ENCODE results near the gene RABGAP1L. TPM values are rescaled to one million over a fixed set of nuclear protein-coding genes. Genes with fewer than 3 reads are reported as not detected.

Gene RABGAP1L
- total and polyA plus RNA-seq, 2 of the 4 experiments (the other 2 are of a cell fraction) = 7.9 to 26.7 TPM

- Histone ChIP-seq H3K23ac (ENCODE audit: low read depth, low read length) (no peak overlapping the region), H3K56ac (ENCODE audit: extremely low read depth, insufficient read depth, low read length) (no peak overlapping the region), H2BK5ac (ENCODE audit: low read depth, low read length, poor library complexity, severe bottlenecking) (no peak overlapping the region), H3K36me3 (ENCODE audit: control insufficient read depth, insufficient read depth, low read length) (no peaks in the 10 kb centered on the region), H3K14ac (replicated peaks; ENCODE audit: low read depth, low read length) (no peak overlapping the region), H3K4me1 (ENCODE audit: control insufficient read depth, insufficient read depth, low read length) (no peaks in the 10 kb centered on the region), H3K9ac (ENCODE audit: low read depth, low read length) (no peak overlapping the region), H2AK9ac (replicated peaks; ENCODE audit: low read depth, low read length, poor library complexity) (no peak overlapping the region), H3K9me1 (ENCODE audit: insufficient read depth, low read length) (no peaks in the 10 kb centered on the region), H3K79me1 (ENCODE audit: low read depth in 1 of 2, low read length in 2 of 2) (peaks cover 5 to 18% of the 10 kb centered on the region in 2 experiments), H2BK120ac (ENCODE audit: low read depth, low read length) (no peak overlapping the region), H3K18ac (ENCODE audit: low read depth, low read length) (no peak overlapping the region), H4K5ac (ENCODE audit: low read depth, low read length) (no peak overlapping the region), H4K8ac (ENCODE audit: low read depth in 2 of 2, low read length in 2 of 2) (no peak overlapping the region), H3K4me2 (ENCODE audit: low read depth, low read length) (no peak overlapping the region), H4K20me1 (ENCODE audit: insufficient read depth, low read length) (no peaks in the 10 kb centered on the region), H2BK15ac (ENCODE audit: low read depth, low read length) (no peak overlapping the region), H2AK5ac (ENCODE audit: low read depth, low read length) (no peak overlapping the region), H3K9me3 (ENCODE audit: control insufficient read depth, insufficient read depth, low read length) (no peaks in the 10 kb centered on the region), H4K91ac (ENCODE audit: insufficient read depth, low read depth, low read length) (no peak overlapping the region), H3K27me3 (ENCODE audit: control insufficient read depth, insufficient read depth, low read length) (no peaks in the 10 kb centered on the region), H3K27ac (ENCODE audit: insufficient read depth, low read length) (no peak overlapping the region), H2BK20ac (ENCODE audit: low read depth, low read length) (no peak overlapping the region), H2AFZ (replicated peaks; ENCODE audit: low read length, poor library complexity) (no peak overlapping the region), H3K4ac (ENCODE audit: low read depth, low read length) (no peak overlapping the region), H3K4me3 (ENCODE audit: insufficient read depth, low read depth, low read length) (no peak overlapping the region)
- 90% methylated on average over 2 of the region's 2 CpGs; no CpG with 5 or more reads in 1 of the 2 experiments for WGBS, 2 experiments (ENCODE audit: extremely low coverage in 2 of 2, insufficient read length in 1 of 2)
- dilution Hi-C loops (cut with HindIII; ENCODE audit: low sequenced_read_pairs, unreplicated experiment) = no loop called here
- in situ Hi-C loops (cut with MboI; ENCODE audit: low sequenced_read_pairs) = no loop called here
- intact Hi-C loops (cut with micrococcal nuclease) = no loop called here
- ATAC-seq (ENCODE audit: low read depth) (no peak), DNase-seq (no peak)
- no peak for TF ChIP-seq CHD1 (IDR thresholded peaks at IDR 0.05; ENCODE audit: low read depth, low read length)
- no TSS peak for BruUV-seq (replicated peaks)
- ChIA-PET POLR2A (ENCODE audit: unreplicated experiment) (no interaction called here), CTCF (interaction anchor here (0.6 kb wide), 1 partner anchor 450 kb away, joined by 7 read pairs; no protein-coding TSS in a partner anchor)
These were observed 5.5 kb downstream of the RABGAP1L start for GRCh38 chr1:174164826-174165225.
